ENCODE results near the gene METAP1D.
"Not testable (repeated sequence)": the region's sequence is repeated elsewhere in the genome, so short reads cannot be mapped to it uniquely, and the experiment has no call there.

The METAP1D gene

DNA sequence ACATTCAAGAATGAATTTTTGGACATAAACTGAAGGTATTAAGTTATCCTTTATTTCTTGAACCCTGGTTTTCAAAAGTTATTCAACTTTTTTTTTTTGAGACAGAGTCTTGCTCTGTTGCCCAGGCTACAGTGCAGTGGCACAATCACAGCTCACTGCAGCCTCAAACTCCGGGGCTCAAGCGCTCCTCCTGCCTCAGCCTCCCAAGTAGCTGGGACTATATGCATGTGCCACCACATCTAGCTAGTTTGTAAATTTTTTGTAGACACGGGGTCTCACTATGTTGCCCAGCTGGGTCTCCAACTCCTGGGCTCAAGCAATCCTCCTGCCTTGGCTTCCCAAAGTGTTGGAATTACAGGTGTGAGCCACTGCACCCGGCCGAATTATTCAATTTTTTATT is 2.7 kb upstream of the METAP1D start:
- not testable (repeated sequence) for DNase-seq (ENCODE audit: low spot score)

GRCh38 chr2:171999161-171999560 is 592 bp upstream of the METAP1D start:
- DNase-seq (ENCODE audit: low spot score): no peak

DNA sequence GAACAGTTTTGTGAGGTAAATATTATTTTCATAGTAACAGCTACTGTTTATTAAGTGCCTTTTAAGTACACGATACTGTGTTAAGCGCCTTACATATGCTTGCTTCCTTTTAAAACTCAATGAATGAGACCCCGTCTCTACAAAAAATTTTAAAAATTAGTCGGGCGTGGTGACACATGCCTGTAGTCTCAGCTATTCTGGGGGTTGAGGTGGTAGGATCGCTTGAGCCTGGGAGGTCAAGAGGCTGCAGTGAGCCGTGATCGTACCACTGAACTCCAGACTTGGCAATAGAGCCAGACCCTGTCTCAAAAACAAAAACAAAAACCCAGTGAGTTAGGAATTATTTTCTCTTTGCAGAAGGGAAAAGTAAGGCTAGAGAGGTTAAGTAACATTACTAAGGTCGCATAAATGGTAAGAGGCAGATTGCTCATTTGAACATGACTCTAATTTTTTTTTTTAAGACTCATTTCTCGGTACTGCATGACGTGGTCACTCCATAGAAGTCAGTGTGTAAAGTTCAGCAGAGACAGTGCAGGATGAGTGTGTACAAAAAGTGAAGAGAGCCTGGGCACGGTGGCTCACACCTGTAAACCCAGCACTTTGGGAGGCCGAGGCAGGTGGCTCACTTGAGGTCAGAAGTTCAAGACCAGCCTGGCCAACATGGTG is 1.1 kb downstream of the METAP1D start:
- no peak for DNase-seq (ENCODE audit: low spot score)

- no peak for DNase-seq (ENCODE audit: low spot score)
These were observed 7.6 kb downstream of the METAP1D start for GRCh38 chr2:172007372-172007771.

DNA sequence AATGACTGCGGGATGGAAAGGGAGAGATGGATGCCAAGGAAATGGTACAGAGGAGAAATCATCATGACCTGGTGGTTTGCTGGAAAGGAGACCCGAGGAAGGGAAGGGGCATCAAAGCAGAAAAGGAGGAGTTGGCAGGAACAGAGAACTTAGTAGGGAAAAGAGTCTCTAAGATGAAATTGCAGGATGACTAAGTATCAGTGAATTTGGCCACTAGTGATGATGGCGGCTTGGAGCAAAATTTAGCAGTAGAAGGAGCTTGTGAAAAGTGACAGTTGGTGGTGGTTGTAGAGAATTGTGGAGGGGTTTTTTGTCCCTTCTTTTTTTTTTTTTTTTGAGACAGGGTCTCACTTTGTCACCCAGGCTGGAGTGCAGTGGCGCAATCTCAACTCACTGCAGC is 10.1 kb downstream of the METAP1D start:
- no peak for DNase-seq (ENCODE audit: low spot score)

DNA sequence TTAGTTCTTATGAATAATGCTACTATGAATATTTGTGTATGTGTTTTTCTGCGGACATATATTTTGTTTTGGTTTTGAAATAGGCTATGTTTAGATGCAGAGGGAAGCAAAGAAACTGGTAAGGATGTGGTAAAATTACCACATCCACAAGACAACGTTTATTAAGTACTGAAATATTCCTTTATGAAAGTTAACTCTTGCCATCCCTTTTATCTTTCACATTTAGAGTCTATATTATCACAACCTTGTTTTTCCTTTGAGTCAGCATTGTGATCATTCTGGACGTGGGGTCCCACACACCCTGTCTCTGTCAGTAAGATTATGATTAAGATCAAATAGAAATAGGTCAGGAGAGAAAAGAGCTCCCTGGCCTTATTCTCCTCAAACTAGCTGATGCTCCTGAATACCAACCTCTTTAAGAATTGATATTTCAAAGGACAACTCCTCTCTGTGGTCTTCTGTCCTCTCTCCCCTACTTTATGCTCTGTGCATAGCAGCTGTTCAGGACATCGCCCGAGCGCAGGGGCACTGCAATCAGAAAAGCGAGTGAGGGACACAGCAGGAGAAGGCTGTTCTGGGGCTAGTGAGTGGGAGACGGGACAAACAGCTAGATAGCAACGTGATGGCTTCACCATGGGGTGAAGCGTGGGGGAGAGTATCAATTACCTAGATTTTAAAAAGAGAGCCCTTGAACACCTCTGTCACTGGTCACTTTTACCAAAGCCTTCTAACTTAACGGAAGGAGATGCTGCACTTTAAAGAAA is 12.2 kb downstream of the METAP1D start:
- DNase-seq (ENCODE audit: low spot score): no peak

DNA sequence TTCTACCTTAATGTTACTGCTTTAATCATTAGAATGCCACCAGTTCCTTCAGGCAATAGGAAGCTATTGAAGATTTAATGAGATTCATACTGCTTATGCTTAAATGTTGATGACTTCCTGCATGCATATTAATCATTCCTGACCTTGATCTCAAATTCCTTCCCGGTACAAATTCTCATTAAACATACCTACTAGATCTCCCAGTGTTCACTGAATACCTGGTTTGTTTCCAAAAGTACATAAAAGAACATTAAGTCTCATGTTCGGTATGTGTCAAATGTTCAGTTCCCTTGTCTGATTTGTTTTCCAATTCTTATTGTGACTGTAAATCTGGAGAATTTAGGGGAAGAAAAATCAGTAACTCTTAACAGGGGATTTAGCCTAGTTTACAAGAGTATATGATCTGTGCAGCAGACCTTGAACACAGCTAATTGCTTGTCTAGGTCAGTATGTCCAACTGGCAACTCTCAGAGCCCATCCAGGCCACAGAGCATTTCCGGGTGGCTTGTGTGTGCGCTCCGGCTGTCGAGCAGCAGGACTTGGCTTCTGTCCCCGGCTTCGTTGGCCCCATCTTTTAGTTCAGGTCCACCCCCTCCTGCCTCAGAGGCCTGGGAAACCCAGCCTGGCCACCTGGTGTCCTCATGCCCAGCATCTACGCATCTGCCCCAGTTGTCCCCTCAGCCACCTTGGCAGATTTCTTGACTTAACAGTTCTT is 13.1 kb downstream of the METAP1D start:
- DNase-seq (ENCODE audit: low spot score): no peak

GRCh38 chr2:172013396-172013795 is 13.6 kb downstream of the METAP1D start:
- peak; percentile 23 for DNase-seq (ENCODE audit: low spot score)

- no peak for DNase-seq (ENCODE audit: low spot score)
These were observed 21.6 kb downstream of the METAP1D start for GRCh38 chr2:172021074-172021931.

- no peak for DNase-seq (ENCODE audit: low spot score)
These were observed 22.2 kb downstream of the METAP1D start for GRCh38 chr2:172021955-172022354.

DNA sequence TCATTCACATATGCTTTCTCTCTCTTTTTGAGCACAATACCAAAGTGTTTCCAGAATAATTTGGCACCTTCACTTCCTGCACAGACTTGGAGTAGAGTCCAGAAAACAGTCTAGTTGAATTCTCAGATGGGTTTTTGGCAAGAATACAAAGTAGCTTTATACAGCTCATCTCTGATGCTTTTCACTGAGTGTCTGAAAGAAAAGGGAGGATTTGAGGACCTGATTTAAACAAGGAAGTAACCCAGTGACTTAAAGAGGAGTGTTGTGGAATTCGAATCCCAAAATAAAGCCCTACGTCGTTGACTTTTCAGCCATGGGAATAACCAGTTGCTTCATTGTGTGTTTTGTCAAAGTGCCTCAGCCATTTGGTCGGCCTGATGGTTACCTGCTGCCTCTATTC is 31.8 kb downstream of the METAP1D start:
- DNase-seq (ENCODE audit: low spot score): no peak

DNA sequence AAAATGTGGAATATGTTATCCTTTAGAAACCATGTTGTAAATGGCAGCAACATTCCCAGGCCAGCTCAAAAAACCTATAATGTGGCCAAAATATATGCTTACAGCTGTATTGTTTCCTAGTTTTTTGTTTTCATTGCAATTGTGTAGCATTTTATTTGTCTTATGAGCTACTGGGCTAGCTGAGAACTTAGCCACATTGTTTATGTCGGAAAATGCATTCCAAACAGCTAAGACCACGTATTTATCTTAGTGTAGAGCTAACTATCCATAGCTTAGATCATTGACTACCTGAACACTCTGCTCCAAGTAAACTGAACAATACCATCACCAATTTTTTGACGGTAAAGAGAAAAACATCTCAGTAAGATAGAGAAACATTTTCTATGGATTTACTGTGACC is 38.4 kb downstream of the METAP1D start:
- no peak for DNase-seq (ENCODE audit: low spot score)

GRCh38 chr2:172038604-172039003 is 38.9 kb downstream of the METAP1D start:
- no peak for DNase-seq (ENCODE audit: low spot score)

DNA sequence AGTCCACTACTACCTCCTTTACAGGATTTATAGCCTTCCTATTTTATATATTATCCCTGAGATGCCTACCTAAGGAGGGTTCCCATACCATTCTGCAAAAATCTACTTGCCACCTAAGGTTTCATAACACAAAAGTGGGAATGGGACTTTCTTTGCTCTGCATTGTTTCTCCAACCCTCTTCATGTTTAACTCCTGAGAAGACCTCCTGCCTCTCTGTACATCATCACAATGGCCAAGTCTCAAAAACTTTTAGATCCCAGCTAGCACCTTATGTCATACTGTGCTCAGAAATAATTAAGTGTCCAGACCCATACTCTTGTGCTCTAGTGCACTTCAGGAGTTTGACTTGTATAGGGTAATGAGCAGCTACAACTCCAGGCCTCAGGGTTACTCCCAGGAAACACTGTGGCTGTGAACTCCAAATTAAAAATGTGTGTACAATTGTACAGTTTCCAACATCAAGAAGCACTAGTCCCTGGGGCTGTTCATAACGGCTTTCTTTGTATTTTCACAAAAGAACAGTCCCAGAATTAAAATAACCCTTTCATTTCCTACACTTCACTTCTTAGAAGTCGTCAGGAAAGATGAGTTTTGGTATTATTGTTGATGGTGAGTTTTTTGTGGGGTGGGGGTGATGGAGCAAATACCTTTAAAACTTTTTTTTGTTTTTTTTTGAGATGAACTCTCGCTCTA is 39.4 kb downstream of the METAP1D start:
- DNase-seq (ENCODE audit: low spot score): no peak

DNA sequence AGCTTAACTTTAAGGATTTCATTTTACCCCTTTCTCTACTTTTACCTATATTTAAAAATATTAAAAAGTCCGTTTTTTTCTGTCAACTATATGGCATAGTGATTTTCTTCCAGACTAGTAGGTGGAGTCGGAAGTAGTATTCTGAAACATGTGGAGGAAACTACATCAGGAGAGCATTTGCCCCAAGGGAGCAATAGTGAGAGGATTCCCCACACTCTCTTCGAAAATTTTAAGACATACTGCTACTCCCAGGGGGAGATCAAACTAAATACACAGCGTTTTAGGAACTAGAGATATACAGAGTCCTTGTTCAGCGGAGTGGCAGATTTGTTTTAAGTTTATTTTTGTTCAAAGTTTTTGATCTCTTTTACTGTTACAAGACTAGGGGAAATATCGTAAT is 40.6 kb downstream of the METAP1D start:
- DNase-seq (ENCODE audit: low spot score): no peak

- DNase-seq (ENCODE audit: low spot score): no peak
These were observed 46.4 kb downstream of the METAP1D start for GRCh38 chr2:172046080-172046678.

- DNase-seq (ENCODE audit: low spot score): no peak
These were observed 47.3 kb downstream of the METAP1D start for GRCh38 chr2:172046866-172047565.

- DNase-seq (ENCODE audit: low spot score): no peak
These were observed 48.1 kb downstream of the METAP1D start for GRCh38 chr2:172047566-172048507.

Data from NAMALWA (cell line).